Vagina (tissue), 2 donors: ENCODE measurements around the gene ELP4.

Source experiments
- POLR2A ChIP-seq, 2 donors: fragments of 450-650 bp; IDR thresholded peaks; one replicate each; pipeline ENCODE4 v1.6.1; 2017; ENCODE audit warnings: antibody characterized with exemption in 2 of 2, mild to moderate bottlenecking in 2 of 2, moderate library complexity in 2 of 2
- POLR2AphosphoS5 ChIP-seq, 2 donors: sonication (generic); formaldehyde crosslinking; IDR thresholded peaks; one replicate each; pipeline ENCODE4 v1.9.0; 2017; ENCODE audit warnings: antibody characterized with exemption in 2 of 2, mild to moderate bottlenecking in 2 of 2, low read depth in 1 of 2; ENCODE audit not compliant: insufficient read depth in 1 of 2
- TF ChIP-seq, protein P1 (sequence below), 3 experiments: fragments of 450-650 bp in 2 of 3; fragments of 200-600 bp in 1 of 3; sonication (generic) in 1 of 3; IDR thresholded peaks; one replicate each; pipeline ENCODE4 v1.5.1; 2017 to 2019; ENCODE audit warnings: antibody characterized with exemption in 3 of 3, mild to moderate bottlenecking in 2 of 3, moderate library complexity in 2 of 3

DNA sequence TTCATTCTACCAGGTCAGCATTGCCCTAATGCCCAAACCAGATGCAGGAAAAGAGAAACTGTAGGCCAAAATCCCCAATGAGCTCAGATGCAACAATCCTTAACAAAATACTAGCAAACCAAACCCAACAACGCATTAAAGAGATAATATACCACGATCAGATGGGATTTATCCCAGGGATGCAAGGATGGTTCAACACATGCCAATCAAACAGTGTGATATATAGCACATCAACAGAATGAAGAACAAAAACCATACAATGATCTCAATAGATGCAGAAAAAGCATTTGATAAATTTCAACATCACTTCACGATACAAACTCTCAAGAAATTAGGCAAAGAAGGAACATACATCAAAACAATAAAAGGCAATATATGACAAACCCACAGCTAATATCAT is 45.1 kb upstream of the ELP4 start:
- TF ChIP-seq, protein P1, sequence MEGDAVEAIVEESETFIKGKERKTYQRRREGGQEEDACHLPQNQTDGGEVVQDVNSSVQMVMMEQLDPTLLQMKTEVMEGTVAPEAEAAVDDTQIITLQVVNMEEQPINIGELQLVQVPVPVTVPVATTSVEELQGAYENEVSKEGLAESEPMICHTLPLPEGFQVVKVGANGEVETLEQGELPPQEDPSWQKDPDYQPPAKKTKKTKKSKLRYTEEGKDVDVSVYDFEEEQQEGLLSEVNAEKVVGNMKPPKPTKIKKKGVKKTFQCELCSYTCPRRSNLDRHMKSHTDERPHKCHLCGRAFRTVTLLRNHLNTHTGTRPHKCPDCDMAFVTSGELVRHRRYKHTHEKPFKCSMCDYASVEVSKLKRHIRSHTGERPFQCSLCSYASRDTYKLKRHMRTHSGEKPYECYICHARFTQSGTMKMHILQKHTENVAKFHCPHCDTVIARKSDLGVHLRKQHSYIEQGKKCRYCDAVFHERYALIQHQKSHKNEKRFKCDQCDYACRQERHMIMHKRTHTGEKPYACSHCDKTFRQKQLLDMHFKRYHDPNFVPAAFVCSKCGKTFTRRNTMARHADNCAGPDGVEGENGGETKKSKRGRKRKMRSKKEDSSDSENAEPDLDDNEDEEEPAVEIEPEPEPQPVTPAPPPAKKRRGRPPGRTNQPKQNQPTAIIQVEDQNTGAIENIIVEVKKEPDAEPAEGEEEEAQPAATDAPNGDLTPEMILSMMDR (IDR thresholded peaks at IDR 0.05), result no peak
- TF ChIP-seq POLR2AphosphoS5 (IDR thresholded peaks at IDR 0.05; ENCODE audit: insufficient read depth in 1 of 2, low read depth in 1 of 2) (no peak), POLR2A (IDR thresholded peaks at IDR 0.05) (no peak)
